ENCODE measurements around the gene IGFL4.
A peak's percentile ranks its signal among the peaks of the same experiment; 100 is the strongest.

The IGFL4 gene

DNA sequence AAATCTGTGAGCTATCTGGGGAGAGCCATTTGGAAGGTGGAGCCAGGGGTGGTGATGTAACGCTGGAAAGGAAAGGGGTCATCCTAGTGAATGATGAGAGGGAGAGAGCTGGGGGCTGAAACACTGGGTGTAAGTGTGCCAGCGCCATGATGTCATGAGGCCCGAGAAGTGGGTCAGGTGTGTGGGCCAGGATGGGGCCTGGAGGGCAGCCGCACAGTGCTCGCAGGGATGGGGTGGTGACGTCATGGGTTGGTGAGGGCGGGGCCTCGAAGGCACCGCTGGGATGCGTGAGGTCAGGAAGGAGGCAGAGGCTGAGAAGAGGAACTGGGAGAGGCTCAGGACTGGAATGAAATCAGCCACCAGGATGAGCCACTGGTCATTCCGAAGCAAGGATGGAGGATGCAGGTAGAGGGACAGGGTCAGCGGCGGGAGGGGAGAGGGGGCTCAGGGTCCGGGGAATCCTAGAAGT, 41.1 kb downstream of the IGFL4 start (continued):
- no peak for TF ChIP-seq ZNF701 (tag by site-specific recombination; IDR thresholded peaks at IDR 0.05)
- no peak for TF ChIP-seq ZNF114 (tag by site-specific recombination; IDR thresholded peaks at IDR 0.05)
- TF ChIP-seq ZNF292 (tag by site-specific recombination; IDR thresholded peaks at IDR 0.05; ENCODE audit: borderline replicate concordance, low read depth): no peak
- peak; percentile 65; the same call in 1 of the 2 replicates for TF ChIP-seq ZNF600 (tag by site-specific recombination; IDR thresholded peaks at IDR 0.05)
- TF ChIP-seq ZNF266 (tag by site-specific recombination; IDR thresholded peaks at IDR 0.05; ENCODE audit: low read depth): no peak
- TF ChIP-seq, protein P1, sequence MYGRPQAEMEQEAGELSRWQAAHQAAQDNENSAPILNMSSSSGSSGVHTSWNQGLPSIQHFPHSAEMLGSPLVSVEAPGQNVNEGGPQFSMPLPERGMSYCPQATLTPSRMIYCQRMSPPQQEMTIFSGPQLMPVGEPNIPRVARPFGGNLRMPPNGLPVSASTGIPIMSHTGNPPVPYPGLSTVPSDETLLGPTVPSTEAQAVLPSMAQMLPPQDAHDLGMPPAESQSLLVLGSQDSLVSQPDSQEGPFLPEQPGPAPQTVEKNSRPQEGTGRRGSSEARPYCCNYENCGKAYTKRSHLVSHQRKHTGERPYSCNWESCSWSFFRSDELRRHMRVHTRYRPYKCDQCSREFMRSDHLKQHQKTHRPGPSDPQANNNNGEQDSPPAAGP (tag by site-specific recombination; IDR thresholded peaks at IDR 0.05): peak; percentile 96
- peak; percentile 80 for TF ChIP-seq KLF8 (tag by site-specific recombination; IDR thresholded peaks at IDR 0.05)
- peak; percentile 65 for TF ChIP-seq SP2 (tag by site-specific recombination; IDR thresholded peaks at IDR 0.05)
- peak; percentile 82 for TF ChIP-seq SP3 (tag by site-specific recombination; IDR thresholded peaks at IDR 0.05)
- TF ChIP-seq, protein P2, sequence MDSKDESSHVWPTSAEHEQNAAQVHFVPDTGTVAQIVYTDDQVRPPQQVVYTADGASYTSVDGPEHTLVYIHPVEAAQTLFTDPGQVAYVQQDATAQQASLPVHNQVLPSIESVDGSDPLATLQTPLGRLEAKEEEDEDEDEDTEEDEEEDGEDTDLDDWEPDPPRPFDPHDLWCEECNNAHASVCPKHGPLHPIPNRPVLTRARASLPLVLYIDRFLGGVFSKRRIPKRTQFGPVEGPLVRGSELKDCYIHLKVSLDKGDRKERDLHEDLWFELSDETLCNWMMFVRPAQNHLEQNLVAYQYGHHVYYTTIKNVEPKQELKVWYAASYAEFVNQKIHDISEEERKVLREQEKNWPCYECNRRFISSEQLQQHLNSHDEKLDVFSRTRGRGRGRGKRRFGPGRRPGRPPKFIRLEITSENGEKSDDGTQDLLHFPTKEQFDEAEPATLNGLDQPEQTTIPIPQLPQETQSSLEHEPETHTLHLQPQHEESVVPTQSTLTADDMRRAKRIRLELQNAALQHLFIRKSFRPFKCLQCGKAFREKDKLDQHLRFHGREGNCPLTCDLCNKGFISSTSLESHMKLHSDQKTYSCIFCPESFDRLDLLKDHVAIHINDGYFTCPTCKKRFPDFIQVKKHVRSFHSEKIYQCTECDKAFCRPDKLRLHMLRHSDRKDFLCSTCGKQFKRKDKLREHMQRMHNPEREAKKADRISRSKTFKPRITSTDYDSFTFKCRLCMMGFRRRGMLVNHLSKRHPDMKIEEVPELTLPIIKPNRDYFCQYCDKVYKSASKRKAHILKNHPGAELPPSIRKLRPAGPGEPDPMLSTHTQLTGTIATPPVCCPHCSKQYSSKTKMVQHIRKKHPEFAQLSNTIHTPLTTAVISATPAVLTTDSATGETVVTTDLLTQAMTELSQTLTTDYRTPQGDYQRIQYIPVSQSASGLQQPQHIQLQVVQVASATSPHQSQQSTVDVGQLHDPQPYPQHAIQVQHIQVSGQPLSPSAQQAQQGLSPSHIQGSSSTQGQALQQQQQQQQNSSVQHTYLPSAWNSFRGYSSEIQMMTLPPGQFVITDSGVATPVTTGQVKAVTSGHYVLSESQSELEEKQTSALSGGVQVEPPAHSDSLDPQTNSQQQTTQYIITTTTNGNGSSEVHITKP (tag by site-specific recombination; IDR thresholded peaks at IDR 0.05): peak; percentile 96
- TF ChIP-seq ZNF37A (tag by site-specific recombination; IDR thresholded peaks at IDR 0.05): no peak
- TF ChIP-seq ZNF169 (tag by site-specific recombination; IDR thresholded peaks at IDR 0.05): no peak
- TF ChIP-seq, protein P3, sequence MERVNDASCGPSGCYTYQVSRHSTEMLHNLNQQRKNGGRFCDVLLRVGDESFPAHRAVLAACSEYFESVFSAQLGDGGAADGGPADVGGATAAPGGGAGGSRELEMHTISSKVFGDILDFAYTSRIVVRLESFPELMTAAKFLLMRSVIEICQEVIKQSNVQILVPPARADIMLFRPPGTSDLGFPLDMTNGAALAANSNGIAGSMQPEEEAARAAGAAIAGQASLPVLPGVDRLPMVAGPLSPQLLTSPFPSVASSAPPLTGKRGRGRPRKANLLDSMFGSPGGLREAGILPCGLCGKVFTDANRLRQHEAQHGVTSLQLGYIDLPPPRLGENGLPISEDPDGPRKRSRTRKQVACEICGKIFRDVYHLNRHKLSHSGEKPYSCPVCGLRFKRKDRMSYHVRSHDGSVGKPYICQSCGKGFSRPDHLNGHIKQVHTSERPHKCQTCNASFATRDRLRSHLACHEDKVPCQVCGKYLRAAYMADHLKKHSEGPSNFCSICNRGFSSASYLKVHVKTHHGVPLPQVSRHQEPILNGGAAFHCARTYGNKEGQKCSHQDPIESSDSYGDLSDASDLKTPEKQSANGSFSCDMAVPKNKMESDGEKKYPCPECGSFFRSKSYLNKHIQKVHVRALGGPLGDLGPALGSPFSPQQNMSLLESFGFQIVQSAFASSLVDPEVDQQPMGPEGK (tag by site-specific recombination; IDR thresholded peaks at IDR 0.05): peak; percentile 98
- TF ChIP-seq ZNF2 (tag by site-specific recombination; IDR thresholded peaks at IDR 0.05): 0 out of 2 replicates have a peak, but pooled peaks have one; percentile 59
- TF ChIP-seq YY2 (tag by site-specific recombination; IDR thresholded peaks at IDR 0.05): peak; percentile 73; the same call in 1 of the 2 replicates
- peak; percentile 90 for TF ChIP-seq KLF16 (tag by site-specific recombination; IDR thresholded peaks at IDR 0.05)
- peak; percentile 96 for TF ChIP-seq ZBTB48 (tag by site-specific recombination; IDR thresholded peaks at IDR 0.05)

DNA sequence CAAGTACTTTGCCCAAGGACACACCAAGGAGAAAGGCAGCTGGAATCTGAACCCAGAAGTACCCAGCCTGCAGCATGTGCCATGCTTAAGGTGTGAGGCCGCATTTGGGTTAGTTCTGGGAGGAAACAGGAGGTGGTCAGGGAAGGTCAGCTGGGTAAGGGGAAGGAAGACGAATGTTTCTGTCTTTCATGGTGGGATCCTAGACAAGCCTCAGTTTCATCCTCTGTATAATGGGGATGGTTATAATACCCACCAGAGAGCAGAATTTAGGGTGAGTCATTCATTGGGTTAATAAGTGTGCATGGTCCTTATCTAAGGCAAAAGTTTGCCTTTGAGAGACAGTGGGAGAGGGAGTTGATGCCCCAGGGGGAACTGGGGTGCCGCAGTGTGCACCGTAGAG, 42.0 kb downstream of the IGFL4 start:
- CTCF ChIA-PET: interaction anchor here (0.6 to 0.8 kb wide), 5 partner anchors 11 to 843 kb away, joined by 3 to 5 read pairs (median 4); no protein-coding TSS in a partner anchor
- H3K27ac ChIP-seq (ENCODE audit: extremely low read depth, low read depth, low read length): no peak overlapping the region
- peaks cover 4 to 9% of the 10 kb centered on the region in 2 experiments; a peak in 2 of 3 replicates for H3K36me3 ChIP-seq (ENCODE audit: control insufficient read depth in 2 of 2, insufficient read depth in 1 of 2, low read length in 2 of 2)
- no peaks in the 10 kb centered on the region for H3K9me3 ChIP-seq (ENCODE audit: control insufficient read depth, insufficient read depth, low read depth, low read length)
- POLR2A ChIA-PET: interaction anchor here (0.7 kb wide), 1 partner anchor 16 kb away, joined by 3 read pairs; no protein-coding TSS in a partner anchor
- H3K4me3 ChIP-seq (ENCODE audit: low read depth, low read length): no peak overlapping the region
- peaks cover 16% of the 10 kb centered on the region for H3K4me1 ChIP-seq (ENCODE audit: control insufficient read depth, insufficient read depth, low read length)
- TF ChIP-seq SP2 (tag by site-specific recombination; IDR thresholded peaks at IDR 0.05) (no peak), ZNF530 (tag by site-specific recombination; IDR thresholded peaks at IDR 0.05; ENCODE audit: low read depth) (no peak), ZNF768 (tag by site-specific recombination; IDR thresholded peaks at IDR 0.05) (0 out of 2 replicates have a peak, but pooled peaks have one; percentile 23), ZFHX2 (tag by site-specific recombination; conservative IDR thresholded peaks at IDR 0.05) (no peak)
- TF ChIP-seq, protein P4, sequence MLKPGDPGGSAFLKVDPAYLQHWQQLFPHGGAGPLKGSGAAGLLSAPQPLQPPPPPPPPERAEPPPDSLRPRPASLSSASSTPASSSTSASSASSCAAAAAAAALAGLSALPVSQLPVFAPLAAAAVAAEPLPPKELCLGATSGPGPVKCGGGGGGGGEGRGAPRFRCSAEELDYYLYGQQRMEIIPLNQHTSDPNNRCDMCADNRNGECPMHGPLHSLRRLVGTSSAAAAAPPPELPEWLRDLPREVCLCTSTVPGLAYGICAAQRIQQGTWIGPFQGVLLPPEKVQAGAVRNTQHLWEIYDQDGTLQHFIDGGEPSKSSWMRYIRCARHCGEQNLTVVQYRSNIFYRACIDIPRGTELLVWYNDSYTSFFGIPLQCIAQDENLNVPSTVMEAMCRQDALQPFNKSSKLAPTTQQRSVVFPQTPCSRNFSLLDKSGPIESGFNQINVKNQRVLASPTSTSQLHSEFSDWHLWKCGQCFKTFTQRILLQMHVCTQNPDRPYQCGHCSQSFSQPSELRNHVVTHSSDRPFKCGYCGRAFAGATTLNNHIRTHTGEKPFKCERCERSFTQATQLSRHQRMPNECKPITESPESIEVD (tag by site-specific recombination; IDR thresholded peaks at IDR 0.05): no peak
- TF ChIP-seq, protein P5, sequence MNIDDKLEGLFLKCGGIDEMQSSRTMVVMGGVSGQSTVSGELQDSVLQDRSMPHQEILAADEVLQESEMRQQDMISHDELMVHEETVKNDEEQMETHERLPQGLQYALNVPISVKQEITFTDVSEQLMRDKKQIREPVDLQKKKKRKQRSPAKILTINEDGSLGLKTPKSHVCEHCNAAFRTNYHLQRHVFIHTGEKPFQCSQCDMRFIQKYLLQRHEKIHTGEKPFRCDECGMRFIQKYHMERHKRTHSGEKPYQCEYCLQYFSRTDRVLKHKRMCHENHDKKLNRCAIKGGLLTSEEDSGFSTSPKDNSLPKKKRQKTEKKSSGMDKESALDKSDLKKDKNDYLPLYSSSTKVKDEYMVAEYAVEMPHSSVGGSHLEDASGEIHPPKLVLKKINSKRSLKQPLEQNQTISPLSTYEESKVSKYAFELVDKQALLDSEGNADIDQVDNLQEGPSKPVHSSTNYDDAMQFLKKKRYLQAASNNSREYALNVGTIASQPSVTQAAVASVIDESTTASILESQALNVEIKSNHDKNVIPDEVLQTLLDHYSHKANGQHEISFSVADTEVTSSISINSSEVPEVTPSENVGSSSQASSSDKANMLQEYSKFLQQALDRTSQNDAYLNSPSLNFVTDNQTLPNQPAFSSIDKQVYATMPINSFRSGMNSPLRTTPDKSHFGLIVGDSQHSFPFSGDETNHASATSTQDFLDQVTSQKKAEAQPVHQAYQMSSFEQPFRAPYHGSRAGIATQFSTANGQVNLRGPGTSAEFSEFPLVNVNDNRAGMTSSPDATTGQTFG (tag by site-specific recombination; IDR thresholded peaks at IDR 0.05; ENCODE audit: borderline replicate concordance): no peak
- TF ChIP-seq, protein P6, sequence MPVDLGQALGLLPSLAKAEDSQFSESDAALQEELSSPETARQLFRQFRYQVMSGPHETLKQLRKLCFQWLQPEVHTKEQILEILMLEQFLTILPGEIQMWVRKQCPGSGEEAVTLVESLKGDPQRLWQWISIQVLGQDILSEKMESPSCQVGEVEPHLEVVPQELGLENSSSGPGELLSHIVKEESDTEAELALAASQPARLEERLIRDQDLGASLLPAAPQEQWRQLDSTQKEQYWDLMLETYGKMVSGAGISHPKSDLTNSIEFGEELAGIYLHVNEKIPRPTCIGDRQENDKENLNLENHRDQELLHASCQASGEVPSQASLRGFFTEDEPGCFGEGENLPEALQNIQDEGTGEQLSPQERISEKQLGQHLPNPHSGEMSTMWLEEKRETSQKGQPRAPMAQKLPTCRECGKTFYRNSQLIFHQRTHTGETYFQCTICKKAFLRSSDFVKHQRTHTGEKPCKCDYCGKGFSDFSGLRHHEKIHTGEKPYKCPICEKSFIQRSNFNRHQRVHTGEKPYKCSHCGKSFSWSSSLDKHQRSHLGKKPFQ (tag by site-specific recombination; IDR thresholded peaks at IDR 0.05): no peak
